ENCODE measurements around the gene PSMD13. TPM values are rescaled to one million over a fixed set of nuclear protein-coding genes. Genes with fewer than 3 reads are reported as not detected.
A peak's percentile ranks its signal among the peaks of the same experiment; 100 is the strongest.

The PSMD13 gene
- total RNA-seq, 2 experiments from 2014 or later, result 56.9 to 57.8 TPM

GRCh38 chr11:207208-207862, 29.4 kb upstream of the PSMD13 start, which contains the start of the genes BET1L and RIC8A:
Gene BET1L, minus strand, starts transcription at chr11:207399. Its CDS starts 78 bp downstream, at chr11:207321.
Gene RIC8A, plus strand, starts transcription at chr11:207708. Its CDS starts 1,147 bp downstream, at chr11:208855.
- ChIA-PET CTCF (interaction anchor here (0.7 to 2.1 kb wide), 4 partner anchors 43 to 243 kb away, joined by 3 to 7 read pairs (median 4); no protein-coding TSS in a partner anchor), POLR2A (interaction anchor here (0.6 to 3.7 kb wide), 55 partner anchors 9 to 613 kb away, joined by 3 to 79 read pairs (median 6); partner anchors contain the start of genes DEAF1, HRAS, LRRC56 and PGGHG)
- Mint-ChIP-seq H3K27ac (peak within 1 kb of the TSS; percentile 99), H3K36me3 (ENCODE audit: low read depth) (peaks cover 94% of the 10 kb centered on the region), H3K4me1 (ENCODE audit: low read depth) (peaks cover 61% of the 10 kb centered on the region), H3K27me3 (no peaks in the 10 kb centered on the region), H3K4me3 (peak within 1 kb of the TSS; percentile 95), H3K9me3 (no peaks in the 10 kb centered on the region)
- H3K27me3 ChIP-seq (ENCODE audit: control insufficient read depth in 1 of 2, insufficient read depth in 2 of 2, low read length in 2 of 2), result no peaks in the 10 kb centered on the region
- no peaks in the 10 kb centered on the region for H3K9me3 ChIP-seq (ENCODE audit: control insufficient read depth in 1 of 2, insufficient read depth in 1 of 2, low read length in 2 of 2)
- H3K36me3 ChIP-seq (ENCODE audit: insufficient read depth, low read length), result peaks cover 56% of the 10 kb centered on the region
- peaks cover 78% of the 10 kb centered on the region for H3K4me1 ChIP-seq (ENCODE audit: insufficient read depth, low read length)
- intact Hi-C loops (cut with DNase I, micrococcal nuclease), result loop anchor here (1.0 to 5.0 kb wide), 9 partner anchors 29 to 300 kb away; partner anchors contain the start of genes PSMD13 (in 2 of the 2), PTDSS2 (in 2 of the 2), SIRT3 (in 2 of the 2) and IFITM1 (in 1 of the 2)
- H3K4me3 ChIP-seq (ENCODE audit: low read length), result peak within 1 kb of the TSS; percentile 69
- ATAC-seq (ENCODE audit: poor library complexity) (peak; percentile 76), DNase-seq (peak; percentile 94 to 100 (median 97))
- TF ChIP-seq, protein P1, sequence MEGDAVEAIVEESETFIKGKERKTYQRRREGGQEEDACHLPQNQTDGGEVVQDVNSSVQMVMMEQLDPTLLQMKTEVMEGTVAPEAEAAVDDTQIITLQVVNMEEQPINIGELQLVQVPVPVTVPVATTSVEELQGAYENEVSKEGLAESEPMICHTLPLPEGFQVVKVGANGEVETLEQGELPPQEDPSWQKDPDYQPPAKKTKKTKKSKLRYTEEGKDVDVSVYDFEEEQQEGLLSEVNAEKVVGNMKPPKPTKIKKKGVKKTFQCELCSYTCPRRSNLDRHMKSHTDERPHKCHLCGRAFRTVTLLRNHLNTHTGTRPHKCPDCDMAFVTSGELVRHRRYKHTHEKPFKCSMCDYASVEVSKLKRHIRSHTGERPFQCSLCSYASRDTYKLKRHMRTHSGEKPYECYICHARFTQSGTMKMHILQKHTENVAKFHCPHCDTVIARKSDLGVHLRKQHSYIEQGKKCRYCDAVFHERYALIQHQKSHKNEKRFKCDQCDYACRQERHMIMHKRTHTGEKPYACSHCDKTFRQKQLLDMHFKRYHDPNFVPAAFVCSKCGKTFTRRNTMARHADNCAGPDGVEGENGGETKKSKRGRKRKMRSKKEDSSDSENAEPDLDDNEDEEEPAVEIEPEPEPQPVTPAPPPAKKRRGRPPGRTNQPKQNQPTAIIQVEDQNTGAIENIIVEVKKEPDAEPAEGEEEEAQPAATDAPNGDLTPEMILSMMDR (IDR thresholded peaks at IDR 0.05), result no peak
- H3K27ac ChIP-seq (ENCODE audit: low read depth in 1 of 2, low read length in 2 of 2), result peak within 1 kb of the TSS; percentile 93 to 94

GRCh38 chr11:207863-208180, 29.0 kb upstream of the PSMD13 start:
- Histone ChIP-seq H3K9me3 (ENCODE audit: control insufficient read depth in 1 of 2, insufficient read depth in 1 of 2, low read length in 2 of 2) (no peaks in the 10 kb centered on the region), H3K36me3 (ENCODE audit: insufficient read depth, low read length) (peaks cover 59% of the 10 kb centered on the region), H3K4me3 (ENCODE audit: low read length) (peak overlapping the region; percentile 69), H3K4me1 (ENCODE audit: insufficient read depth, low read length) (peaks cover 73% of the 10 kb centered on the region), H3K27ac (ENCODE audit: low read depth in 1 of 2, low read length in 2 of 2) (peak overlapping the region; percentile 93 to 94), H3K27me3 (ENCODE audit: control insufficient read depth in 1 of 2, insufficient read depth in 2 of 2, low read length in 2 of 2) (no peaks in the 10 kb centered on the region)
- peaks cover 56% of the 10 kb centered on the region for H3K4me1 Mint-ChIP-seq (ENCODE audit: low read depth)
- CTCF ChIA-PET, result interaction anchor here (1.3 to 2.1 kb wide), 3 partner anchors 97 to 243 kb away, joined by 3 to 7 read pairs (median 5); no protein-coding TSS in a partner anchor
- ATAC-seq (ENCODE audit: poor library complexity) (peak; percentile 32), DNase-seq (peak in 1 of 14 experiments; percentile 62)
- H3K27ac Mint-ChIP-seq, result peak overlapping the region; percentile 99
- no peaks in the 10 kb centered on the region for H3K27me3 Mint-ChIP-seq
- H3K36me3 Mint-ChIP-seq (ENCODE audit: low read depth), result peaks cover 92% of the 10 kb centered on the region
- TF ChIP-seq, protein P1 (IDR thresholded peaks at IDR 0.05), result no peak
- peak overlapping the region; percentile 95 for H3K4me3 Mint-ChIP-seq
- intact Hi-C loops (cut with DNase I, micrococcal nuclease), result loop anchor here (1.0 to 5.0 kb wide), 9 partner anchors 28 to 299 kb away; partner anchors contain the start of genes PSMD13 (in 2 of the 2), PTDSS2 (in 2 of the 2), SIRT3 (in 2 of the 2) and IFITM1 (in 1 of the 2)
- no peaks in the 10 kb centered on the region for H3K9me3 Mint-ChIP-seq
- POLR2A ChIA-PET, result interaction anchor here (0.6 to 3.7 kb wide), 54 partner anchors 9 to 612 kb away, joined by 3 to 79 read pairs (median 6); partner anchors contain the start of genes DEAF1, HRAS, LRRC56 and PGGHG

DNA sequence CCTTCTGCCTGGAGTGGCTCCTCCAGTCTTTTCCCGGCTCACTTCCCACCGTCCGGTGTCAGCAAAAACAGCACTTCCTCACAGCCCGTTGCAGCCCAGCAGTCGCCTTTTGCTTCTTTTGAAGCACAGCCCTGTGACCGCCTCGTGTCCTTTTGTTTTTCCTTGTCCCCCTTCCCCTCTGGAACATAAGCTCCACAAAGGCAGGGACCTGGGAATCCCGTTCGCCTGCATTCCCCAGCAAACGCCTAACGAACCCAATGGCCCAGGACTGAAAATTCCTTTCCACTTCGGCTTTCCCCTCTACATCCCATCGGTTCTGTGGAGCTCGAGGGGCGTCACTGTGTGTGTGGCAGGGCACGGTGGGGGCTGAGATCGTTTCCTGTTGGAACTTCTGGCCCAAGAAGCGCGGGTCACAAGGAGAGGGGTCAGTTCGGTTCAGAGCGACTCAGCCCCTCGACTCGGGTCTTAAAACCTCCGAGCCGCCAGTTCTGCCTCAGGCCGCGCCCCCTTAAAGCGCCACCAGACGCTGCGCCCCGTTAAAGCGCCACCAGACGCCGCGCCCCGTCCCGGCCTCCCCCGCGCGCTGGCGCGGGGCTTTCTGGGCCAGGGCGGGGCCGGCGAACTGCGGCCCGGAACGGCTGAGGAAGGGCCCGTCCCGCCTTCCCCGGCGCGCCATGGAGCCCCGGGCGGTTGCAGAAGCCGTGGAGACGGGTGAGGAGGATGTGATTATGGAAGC, 28.4 kb upstream of the PSMD13 start:
- H3K9me3 ChIP-seq (ENCODE audit: control insufficient read depth in 1 of 2, insufficient read depth in 1 of 2, low read length in 2 of 2), result no peaks in the 10 kb centered on the region
- Mint-ChIP-seq H3K27me3 (no peaks in the 10 kb centered on the region), H3K36me3 (ENCODE audit: low read depth) (peaks cover 92% of the 10 kb centered on the region), H3K9me3 (no peaks in the 10 kb centered on the region), H3K4me3 (peak overlapping the region; percentile 95), H3K27ac (peak overlapping the region; percentile 99), H3K4me1 (ENCODE audit: low read depth) (peaks cover 51% of the 10 kb centered on the region)
- H3K27ac ChIP-seq (ENCODE audit: low read depth in 1 of 2, low read length in 2 of 2), result peak overlapping the region; percentile 93 to 94
- ChIA-PET POLR2A (interaction anchor here (0.7 to 3.7 kb wide), 19 partner anchors 11 to 328 kb away, joined by 3 to 79 read pairs (median 6); partner anchors contain the start of genes HRAS, LRRC56, PSMD13 and PTDSS2), CTCF (interaction anchor here (1.3 to 1.6 kb wide), 2 partner anchors 96 to 240 kb away, joined by 3 read pairs; no protein-coding TSS in a partner anchor)
- H3K4me1 ChIP-seq (ENCODE audit: insufficient read depth, low read length), result peaks cover 68% of the 10 kb centered on the region
- peak overlapping the region; percentile 69 for H3K4me3 ChIP-seq (ENCODE audit: low read length)
- TF ChIP-seq, protein P1 (IDR thresholded peaks at IDR 0.05), result no peak
- DNase-seq, result peak; percentile 70 to 92 (median 78)
- no peaks in the 10 kb centered on the region for H3K27me3 ChIP-seq (ENCODE audit: control insufficient read depth in 1 of 2, insufficient read depth in 2 of 2, low read length in 2 of 2)
- peak; percentile 62 for ATAC-seq (ENCODE audit: poor library complexity)
- peaks cover 61% of the 10 kb centered on the region for H3K36me3 ChIP-seq (ENCODE audit: insufficient read depth, low read length)
- intact Hi-C loops (cut with DNase I, micrococcal nuclease), result loop anchor here in 1 of 2 experiments (5.0 kb wide), 6 partner anchors 44 to 299 kb away; partner anchors contain the start of genes IFITM1, PTDSS2 and RNH1
